Measurements from ENCODE around the gene NT5M. TPM values are rescaled to one million over a fixed set of nuclear protein-coding genes. Genes with fewer than 3 reads are reported as not detected.
"Not testable (repeated sequence)": the region's sequence is repeated elsewhere in the genome, so short reads cannot be mapped to it uniquely, and the experiment has no call there.

NT5M gene
- total RNA-seq, 1 donor from 2014 or later: 4.0 TPM

DNA sequence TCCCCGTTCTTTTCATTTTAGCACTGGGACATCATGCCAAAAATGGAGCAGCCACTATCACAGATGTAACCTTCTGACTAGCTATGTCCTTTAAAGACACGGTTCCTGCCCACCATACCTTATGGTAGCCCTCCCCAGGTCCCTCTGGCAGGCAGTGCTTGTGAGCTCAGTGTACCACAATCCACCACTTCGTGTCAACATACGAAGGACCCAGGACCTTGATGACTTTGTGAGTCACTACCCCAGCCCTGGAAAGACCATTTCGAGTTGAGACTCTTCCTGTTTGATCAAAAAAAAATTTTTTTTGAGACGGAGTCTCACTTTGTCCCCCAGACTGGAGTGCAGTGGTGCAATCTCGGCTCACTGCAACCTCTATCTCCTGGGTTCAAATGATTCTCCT, 45.2 kb upstream of the NT5M start:
- H3K4me3 Mint-ChIP-seq (ENCODE audit: unreplicated experiment): no peak overlapping the region
- no peak for DNase-seq (ENCODE audit: low spot score)
- no peaks in the 10 kb centered on the region for H3K27me3 Mint-ChIP-seq (ENCODE audit: low read depth)
- no peaks in the 10 kb centered on the region for H3K4me1 Mint-ChIP-seq (ENCODE audit: low read depth)
- peaks cover 38% of the 10 kb centered on the region for H3K36me3 Mint-ChIP-seq (ENCODE audit: low read depth)
- TF ChIP-seq, protein P1, sequence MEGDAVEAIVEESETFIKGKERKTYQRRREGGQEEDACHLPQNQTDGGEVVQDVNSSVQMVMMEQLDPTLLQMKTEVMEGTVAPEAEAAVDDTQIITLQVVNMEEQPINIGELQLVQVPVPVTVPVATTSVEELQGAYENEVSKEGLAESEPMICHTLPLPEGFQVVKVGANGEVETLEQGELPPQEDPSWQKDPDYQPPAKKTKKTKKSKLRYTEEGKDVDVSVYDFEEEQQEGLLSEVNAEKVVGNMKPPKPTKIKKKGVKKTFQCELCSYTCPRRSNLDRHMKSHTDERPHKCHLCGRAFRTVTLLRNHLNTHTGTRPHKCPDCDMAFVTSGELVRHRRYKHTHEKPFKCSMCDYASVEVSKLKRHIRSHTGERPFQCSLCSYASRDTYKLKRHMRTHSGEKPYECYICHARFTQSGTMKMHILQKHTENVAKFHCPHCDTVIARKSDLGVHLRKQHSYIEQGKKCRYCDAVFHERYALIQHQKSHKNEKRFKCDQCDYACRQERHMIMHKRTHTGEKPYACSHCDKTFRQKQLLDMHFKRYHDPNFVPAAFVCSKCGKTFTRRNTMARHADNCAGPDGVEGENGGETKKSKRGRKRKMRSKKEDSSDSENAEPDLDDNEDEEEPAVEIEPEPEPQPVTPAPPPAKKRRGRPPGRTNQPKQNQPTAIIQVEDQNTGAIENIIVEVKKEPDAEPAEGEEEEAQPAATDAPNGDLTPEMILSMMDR (IDR thresholded peaks at IDR 0.05): no peak
- no peak overlapping the region for H3K27ac Mint-ChIP-seq (ENCODE audit: unreplicated experiment)
- no peaks in the 10 kb centered on the region for H3K9me3 Mint-ChIP-seq (ENCODE audit: low read depth)

DNA sequence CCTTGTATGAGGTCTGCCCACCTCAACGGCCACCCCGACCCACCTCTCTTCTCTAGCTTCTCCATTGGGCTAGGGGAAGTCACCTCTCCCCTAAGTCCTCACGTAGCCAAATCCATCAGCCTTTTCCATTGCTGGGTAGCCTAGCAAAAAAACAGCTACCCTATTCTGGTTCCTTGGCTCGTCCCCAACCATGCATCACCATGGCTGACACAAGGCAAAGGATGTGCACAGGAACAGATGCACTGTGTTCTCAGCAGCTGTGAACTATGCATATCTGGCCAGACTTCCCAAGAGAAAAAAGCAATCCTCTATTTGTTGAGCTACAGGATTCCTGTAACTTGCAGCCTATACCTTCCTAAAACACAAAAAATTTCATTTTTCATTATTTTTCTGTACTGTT, 44.2 kb upstream of the NT5M start:
- Mint-ChIP-seq H3K9me3 (ENCODE audit: low read depth) (no peaks in the 10 kb centered on the region), H3K27me3 (ENCODE audit: low read depth) (no peaks in the 10 kb centered on the region), H3K36me3 (ENCODE audit: low read depth) (peaks cover 36% of the 10 kb centered on the region), H3K4me1 (ENCODE audit: low read depth) (no peaks in the 10 kb centered on the region), H3K4me3 (ENCODE audit: unreplicated experiment) (no peak overlapping the region), H3K27ac (ENCODE audit: unreplicated experiment) (no peak overlapping the region)
- TF ChIP-seq, protein P1 (IDR thresholded peaks at IDR 0.05): no peak
- DNase-seq (ENCODE audit: low spot score): no peak

DNA sequence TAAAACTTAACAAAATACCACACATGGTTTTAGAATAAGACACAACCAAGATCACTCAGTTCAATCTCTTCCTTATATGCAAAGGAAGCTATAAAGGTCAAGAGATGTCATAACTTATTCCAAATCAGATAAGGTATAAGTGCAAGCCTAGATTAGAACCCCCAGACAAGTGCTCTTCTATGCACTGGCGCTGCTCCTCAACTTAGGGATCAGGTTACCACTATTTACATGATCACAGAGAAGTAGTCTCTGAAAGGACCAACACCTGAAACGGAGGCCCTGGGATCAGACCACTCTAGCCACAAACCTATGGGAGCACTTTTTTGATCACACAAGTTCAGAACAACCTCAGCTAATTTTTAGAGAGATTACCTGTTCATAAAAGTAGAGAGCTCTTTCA, 38.7 kb upstream of the NT5M start:
- peaks cover 26% of the 10 kb centered on the region for H3K36me3 Mint-ChIP-seq (ENCODE audit: low read depth)
- H3K27ac Mint-ChIP-seq (ENCODE audit: unreplicated experiment): no peak overlapping the region
- no peaks in the 10 kb centered on the region for H3K4me1 Mint-ChIP-seq (ENCODE audit: low read depth)

DNA sequence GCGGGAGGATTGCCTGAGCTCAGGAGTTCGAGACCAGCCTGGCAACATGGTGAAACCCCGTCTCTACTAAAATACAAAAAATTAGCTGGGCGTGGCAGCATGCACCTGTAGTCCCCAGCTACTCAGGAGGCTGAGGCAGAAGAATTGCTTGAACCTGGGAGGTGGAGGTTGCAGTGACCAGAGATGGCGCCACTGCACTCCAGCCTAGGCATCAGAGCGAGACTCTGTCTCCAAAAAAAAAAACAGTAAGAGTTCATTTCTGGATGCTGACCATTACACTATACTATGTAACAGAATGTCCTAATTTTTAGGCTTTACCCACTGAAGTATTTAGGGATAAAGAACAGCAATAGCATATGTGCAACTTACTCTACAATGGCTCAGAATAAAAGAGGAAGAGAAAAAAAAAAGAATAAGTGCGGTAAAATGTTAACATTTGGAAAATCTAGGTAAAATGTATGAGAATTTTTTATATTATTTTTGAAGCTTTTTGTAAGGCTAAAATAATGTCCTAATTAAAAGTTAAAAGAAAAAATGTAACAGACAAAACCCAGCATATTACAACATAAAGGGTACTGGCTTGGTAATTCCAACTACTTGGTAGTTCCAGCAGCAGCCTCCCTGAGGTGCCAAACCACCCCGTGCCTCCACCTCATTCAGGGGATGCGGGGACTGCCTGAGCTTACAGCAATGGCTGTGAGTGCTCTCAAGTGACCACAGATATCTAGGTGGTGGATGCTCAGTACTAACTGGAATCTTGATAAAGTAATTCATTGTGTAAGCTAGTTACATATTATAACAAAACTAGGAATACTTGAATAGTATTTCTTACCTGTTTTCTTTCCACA, 33.0 kb upstream of the NT5M start:
- no peaks in the 10 kb centered on the region for H3K27me3 Mint-ChIP-seq (ENCODE audit: low read depth)
- no peak overlapping the region for H3K27ac Mint-ChIP-seq (ENCODE audit: unreplicated experiment)
- no peak overlapping the region for H3K4me3 Mint-ChIP-seq (ENCODE audit: unreplicated experiment)
- TF ChIP-seq, protein P1 (IDR thresholded peaks at IDR 0.05): peak; percentile 64
- no peaks in the 10 kb centered on the region for H3K4me1 Mint-ChIP-seq (ENCODE audit: low read depth)
- DNase-seq (ENCODE audit: low spot score): no peak
- H3K9me3 Mint-ChIP-seq (ENCODE audit: low read depth): no peaks in the 10 kb centered on the region
- H3K36me3 Mint-ChIP-seq (ENCODE audit: low read depth): peaks cover 13% of the 10 kb centered on the region

More for the DNA sequence above, 38.7 kb upstream of the NT5M start:
- DNase-seq (ENCODE audit: low spot score): no peak
- TF ChIP-seq, protein P1 (IDR thresholded peaks at IDR 0.05): no peak
- no peak overlapping the region for H3K4me3 Mint-ChIP-seq (ENCODE audit: unreplicated experiment)
- no peaks in the 10 kb centered on the region for H3K9me3 Mint-ChIP-seq (ENCODE audit: low read depth)
- no peaks in the 10 kb centered on the region for H3K27me3 Mint-ChIP-seq (ENCODE audit: low read depth)

DNA sequence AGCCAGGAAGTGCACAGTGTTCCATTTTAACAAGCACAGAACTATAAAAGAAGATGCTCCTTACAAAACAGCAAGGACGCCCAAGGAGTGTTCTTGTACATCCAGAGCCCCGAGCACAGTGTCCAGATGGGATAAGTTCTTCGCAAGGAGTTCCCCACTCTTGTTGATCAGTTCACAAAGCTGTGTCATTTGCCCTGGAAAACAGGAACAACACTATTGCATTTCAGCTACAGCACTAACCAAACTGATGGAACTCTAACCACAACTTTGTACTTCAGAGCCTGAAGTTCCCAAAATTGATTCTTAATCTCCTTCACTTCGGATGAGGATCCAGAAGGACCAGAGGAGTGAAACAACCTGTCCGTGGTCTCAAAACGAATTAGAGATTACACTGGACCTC, 27.2 kb upstream of the NT5M start:
- Mint-ChIP-seq H3K27me3 (ENCODE audit: low read depth) (no peaks in the 10 kb centered on the region), H3K9me3 (ENCODE audit: low read depth) (no peaks in the 10 kb centered on the region), H3K4me3 (ENCODE audit: unreplicated experiment) (no peak overlapping the region), H3K4me1 (ENCODE audit: low read depth) (peaks cover 16% of the 10 kb centered on the region), H3K36me3 (ENCODE audit: low read depth) (peaks cover 6% of the 10 kb centered on the region), H3K27ac (ENCODE audit: unreplicated experiment) (no peak overlapping the region)
- TF ChIP-seq, protein P1 (IDR thresholded peaks at IDR 0.05): no peak
- no peak for DNase-seq (ENCODE audit: low spot score)

DNA sequence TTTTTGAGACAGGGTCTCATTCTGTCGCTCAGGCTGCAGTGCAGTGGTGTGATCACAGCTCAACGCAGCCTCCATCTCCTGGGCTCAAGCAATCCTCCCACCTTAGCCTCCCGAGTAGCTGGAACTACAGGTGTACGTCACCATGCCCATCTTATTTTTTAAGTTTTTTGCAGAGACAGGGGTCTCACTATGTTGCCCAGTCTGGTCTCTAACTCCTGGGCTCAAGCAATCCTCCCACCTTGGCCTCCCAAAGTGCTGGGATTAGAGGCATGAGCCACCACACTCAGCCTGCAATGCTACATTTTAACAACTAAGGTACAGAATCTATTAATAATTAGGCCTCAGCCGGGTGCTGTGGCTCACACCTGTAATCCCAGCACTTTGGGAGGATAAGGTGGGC, 25.7 kb upstream of the NT5M start:
- not testable (repeated sequence) for H3K4me3 Mint-ChIP-seq (ENCODE audit: unreplicated experiment); H3K27ac Mint-ChIP-seq (ENCODE audit: unreplicated experiment)
- peaks cover 23% of the 10 kb centered on the region for H3K4me1 Mint-ChIP-seq (ENCODE audit: low read depth)

More for the DNA sequence above, 25.7 kb upstream of the NT5M start:
- not testable (repeated sequence) for H3K9me3 Mint-ChIP-seq (ENCODE audit: low read depth); H3K27me3 Mint-ChIP-seq (ENCODE audit: low read depth); H3K36me3 Mint-ChIP-seq (ENCODE audit: low read depth); DNase-seq (ENCODE audit: low spot score)
